ENCODE measurements around the gene MAGI1. TPM values are rescaled to one million over a fixed set of nuclear protein-coding genes. Genes with fewer than 3 reads are reported as not detected.

Gene MAGI1
- total RNA-seq, 1 donor from 2014 or later, result 13.7 TPM

- ATAC-seq, result no peak
Measured at GRCh38 chr3:65830948-65831732, 207.6 kb downstream of the MAGI1 start.

GRCh38 chr3:65829228-65829627 lies 209.5 kb downstream of the MAGI1 start:
- ATAC-seq, result no peak

- ATAC-seq, result no peak
Measured at GRCh38 chr3:65828706-65829105, 210.0 kb downstream of the MAGI1 start.

- no peak for ATAC-seq
Measured at GRCh38 chr3:65827076-65827475, 211.6 kb downstream of the MAGI1 start.

GRCh38 chr3:65824166-65824565 lies 214.6 kb downstream of the MAGI1 start:
- ATAC-seq, result no peak

- ATAC-seq, result no peak
Measured at GRCh38 chr3:65820600-65820999, 218.1 kb downstream of the MAGI1 start.

GRCh38 chr3:65819896-65820295 lies 218.8 kb downstream of the MAGI1 start:
- no peak for ATAC-seq

GRCh38 chr3:65817553-65818126 lies 221.1 kb downstream of the MAGI1 start:
- ATAC-seq, result no peak

GRCh38 chr3:65816208-65816607 lies 222.5 kb downstream of the MAGI1 start:
- no peak for ATAC-seq

GRCh38 chr3:65814845-65815578 lies 223.7 kb downstream of the MAGI1 start:
- no peak for ATAC-seq

- ATAC-seq, result no peak
Measured at GRCh38 chr3:65811892-65812291, 226.8 kb downstream of the MAGI1 start.

GRCh38 chr3:65811086-65811761 lies 227.5 kb downstream of the MAGI1 start:
- no peak for ATAC-seq

- ATAC-seq, result no peak
Measured at GRCh38 chr3:65810302-65810701, 228.4 kb downstream of the MAGI1 start.

- ATAC-seq, result no peak
Measured at GRCh38 chr3:65809641-65810150, 229.0 kb downstream of the MAGI1 start.

- no peak for ATAC-seq
Measured at GRCh38 chr3:65808824-65809223, 229.9 kb downstream of the MAGI1 start.

GRCh38 chr3:65808407-65808806 lies 230.3 kb downstream of the MAGI1 start:
- ATAC-seq, result no peak

GRCh38 chr3:65807225-65807624 lies 231.5 kb downstream of the MAGI1 start:
- no peak for ATAC-seq

- ATAC-seq, result no peak
Measured at GRCh38 chr3:65806600-65806999, 232.1 kb downstream of the MAGI1 start.

- no peak for ATAC-seq
Measured at GRCh38 chr3:65796676-65797075, 242.0 kb downstream of the MAGI1 start.

GRCh38 chr3:65795166-65795565 lies 243.6 kb downstream of the MAGI1 start:
- ATAC-seq, result no peak

- ATAC-seq, result peak; percentile 73
Measured at GRCh38 chr3:65793495-65794200, 245.1 kb downstream of the MAGI1 start.

GRCh38 chr3:65788461-65788860 lies 250.3 kb downstream of the MAGI1 start:
- ATAC-seq, result no peak
